Nephron progenitor cell (in vitro differentiated cells): ENCODE measurements around the gene PLA2G4C.

Source experiments
- DNase-seq: peaks from one replicate; pipeline ENCODE4 v3.0.0; 2021
- H3K27ac Mint-ChIP-seq: 2 replicates; pipeline ENCODE4 v1.8.0; 2021; ENCODE audit warnings: mild to moderate bottlenecking, moderate library complexity, mixed read lengths
- H3K27me3 Mint-ChIP-seq: 2 replicates; pipeline ENCODE4 v1.8.0; 2021; ENCODE audit warnings: mild to moderate bottlenecking, low read depth, mixed read lengths; ENCODE audit not compliant: poor library complexity
- H3K36me3 Mint-ChIP-seq: 2 replicates; pipeline ENCODE4 v1.8.0; 2021; ENCODE audit warnings: low read depth, mixed read lengths
- H3K4me1 Mint-ChIP-seq: 2 replicates; pipeline ENCODE4 v1.8.0; 2021; ENCODE audit warnings: mixed read lengths
- H3K4me3 Mint-ChIP-seq: 2 replicates; pipeline ENCODE4 v1.8.0; 2021; ENCODE audit warnings: mild to moderate bottlenecking, moderate library complexity, mixed read lengths
- H3K9me3 Mint-ChIP-seq: 2 replicates; pipeline ENCODE4 v1.8.0; 2021; ENCODE audit warnings: mild to moderate bottlenecking, moderate library complexity, mixed read lengths
- TF ChIP-seq, protein P1 (sequence below): fragments of 200-600 bp; sonication (generic); IDR thresholded peaks from 2 replicates; pipeline ENCODE4 v1.5.0; 2021; ENCODE audit warnings: antibody characterized with exemption

PLA2G4C gene

DNA sequence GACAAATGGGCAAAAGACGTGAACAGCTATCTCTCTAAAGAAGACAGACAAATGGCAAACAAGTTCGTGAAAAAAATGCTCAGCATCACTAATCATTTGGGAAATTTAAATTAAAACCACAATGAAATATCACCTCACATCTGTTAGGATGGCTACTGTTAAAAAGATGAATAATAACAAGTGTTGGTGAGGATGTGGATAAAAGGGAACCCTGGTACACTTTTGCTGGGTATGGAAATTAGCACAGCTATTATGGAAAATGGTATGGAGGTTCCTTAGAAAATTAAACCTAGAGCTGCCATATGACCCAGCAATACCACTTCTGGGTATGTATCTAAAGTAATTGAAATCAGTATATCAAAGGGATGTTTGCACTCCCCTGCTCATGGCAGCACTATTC lies 73.9 kb downstream of the PLA2G4C start:
- Mint-ChIP-seq H3K36me3 (no peaks in the 10 kb centered on the region), H3K9me3 (peaks cover 22% of the 10 kb centered on the region), H3K27ac (no peak overlapping the region), H3K4me1 (no peaks in the 10 kb centered on the region), H3K4me3 (no peak overlapping the region), H3K27me3 (peaks cover 31% of the 10 kb centered on the region)
- DNase-seq: no peak
- TF ChIP-seq, protein P1, sequence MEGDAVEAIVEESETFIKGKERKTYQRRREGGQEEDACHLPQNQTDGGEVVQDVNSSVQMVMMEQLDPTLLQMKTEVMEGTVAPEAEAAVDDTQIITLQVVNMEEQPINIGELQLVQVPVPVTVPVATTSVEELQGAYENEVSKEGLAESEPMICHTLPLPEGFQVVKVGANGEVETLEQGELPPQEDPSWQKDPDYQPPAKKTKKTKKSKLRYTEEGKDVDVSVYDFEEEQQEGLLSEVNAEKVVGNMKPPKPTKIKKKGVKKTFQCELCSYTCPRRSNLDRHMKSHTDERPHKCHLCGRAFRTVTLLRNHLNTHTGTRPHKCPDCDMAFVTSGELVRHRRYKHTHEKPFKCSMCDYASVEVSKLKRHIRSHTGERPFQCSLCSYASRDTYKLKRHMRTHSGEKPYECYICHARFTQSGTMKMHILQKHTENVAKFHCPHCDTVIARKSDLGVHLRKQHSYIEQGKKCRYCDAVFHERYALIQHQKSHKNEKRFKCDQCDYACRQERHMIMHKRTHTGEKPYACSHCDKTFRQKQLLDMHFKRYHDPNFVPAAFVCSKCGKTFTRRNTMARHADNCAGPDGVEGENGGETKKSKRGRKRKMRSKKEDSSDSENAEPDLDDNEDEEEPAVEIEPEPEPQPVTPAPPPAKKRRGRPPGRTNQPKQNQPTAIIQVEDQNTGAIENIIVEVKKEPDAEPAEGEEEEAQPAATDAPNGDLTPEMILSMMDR: no peak

DNA sequence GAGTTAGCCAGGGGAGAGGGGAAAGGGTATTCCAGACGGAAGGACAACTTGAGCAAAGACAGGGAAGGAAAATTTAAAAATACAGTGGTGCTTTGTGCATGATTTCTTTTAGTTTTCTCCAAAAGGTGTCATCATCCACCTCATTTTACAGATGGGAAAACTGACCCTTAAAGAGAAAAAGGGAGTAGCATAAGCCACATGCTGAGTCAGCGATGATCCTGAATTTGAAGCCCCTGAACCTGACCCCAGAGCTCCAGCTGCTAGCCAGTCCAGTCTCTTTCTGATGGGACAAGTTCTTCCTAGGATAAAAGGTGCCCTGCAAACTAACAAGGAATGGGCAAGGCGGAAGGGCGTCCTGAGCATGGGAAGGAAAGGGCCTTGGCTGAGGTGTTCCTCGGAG lies 77.0 kb downstream of the PLA2G4C start:
- Mint-ChIP-seq H3K4me3 (no peak overlapping the region), H3K27me3 (peaks cover 16% of the 10 kb centered on the region), H3K4me1 (no peaks in the 10 kb centered on the region), H3K27ac (no peak overlapping the region), H3K9me3 (peaks cover 16% of the 10 kb centered on the region), H3K36me3 (no peaks in the 10 kb centered on the region)
- TF ChIP-seq, protein P1: no peak
- no peak for DNase-seq

DNA sequence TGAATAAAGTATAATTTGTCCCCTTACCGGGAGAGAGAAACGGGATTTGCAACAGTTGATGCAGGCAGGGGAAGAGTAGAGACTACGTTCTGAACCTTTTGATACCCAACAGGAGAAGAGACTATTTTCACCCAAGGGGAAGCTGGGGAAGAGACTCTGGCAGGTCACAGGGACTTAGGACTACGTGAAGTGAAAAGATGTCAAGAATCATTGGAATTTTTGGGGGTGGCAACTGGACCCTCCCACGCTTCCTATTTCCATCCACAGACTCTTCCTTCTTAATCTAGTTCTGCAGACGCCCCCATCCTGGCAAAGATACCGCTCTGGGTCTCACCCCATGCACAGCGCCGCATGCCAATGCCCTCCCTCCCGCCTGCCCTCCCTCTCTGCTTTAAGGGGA lies 80.5 kb downstream of the PLA2G4C start:
- no peaks in the 10 kb centered on the region for H3K9me3 Mint-ChIP-seq
- H3K27me3 Mint-ChIP-seq: peaks cover 43% of the 10 kb centered on the region
- no peak overlapping the region for H3K27ac Mint-ChIP-seq
- no peaks in the 10 kb centered on the region for H3K4me1 Mint-ChIP-seq
- H3K4me3 Mint-ChIP-seq: no peak overlapping the region
- TF ChIP-seq, protein P1: no peak
- no peak for DNase-seq
- H3K36me3 Mint-ChIP-seq: no peaks in the 10 kb centered on the region

DNA sequence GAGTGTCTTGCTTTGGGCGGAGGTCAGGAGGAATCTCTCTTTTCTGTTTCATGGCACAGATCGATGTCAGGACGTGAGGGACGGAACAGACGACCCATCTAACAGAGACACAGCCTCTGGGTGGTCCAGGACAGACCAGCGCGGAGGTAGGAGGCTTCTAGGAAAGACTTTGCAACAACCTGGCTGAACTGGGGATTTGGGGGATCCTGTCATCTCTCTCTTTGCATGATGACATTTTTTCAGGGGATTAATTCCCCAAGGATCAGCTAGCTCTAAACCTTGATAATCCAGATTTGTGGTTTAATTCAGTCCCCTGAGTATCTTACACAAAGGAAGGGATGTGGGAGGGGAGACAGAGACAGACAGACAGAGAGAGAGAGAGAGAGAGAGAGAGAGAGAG lies 81.2 kb downstream of the PLA2G4C start:
- no peaks in the 10 kb centered on the region for H3K4me1 Mint-ChIP-seq
- no peak overlapping the region for H3K4me3 Mint-ChIP-seq
- H3K36me3 Mint-ChIP-seq: no peaks in the 10 kb centered on the region
- DNase-seq: no peak
- TF ChIP-seq, protein P1: no peak
- no peaks in the 10 kb centered on the region for H3K9me3 Mint-ChIP-seq
- H3K27me3 Mint-ChIP-seq: peaks cover 50% of the 10 kb centered on the region
- H3K27ac Mint-ChIP-seq: no peak overlapping the region

DNA sequence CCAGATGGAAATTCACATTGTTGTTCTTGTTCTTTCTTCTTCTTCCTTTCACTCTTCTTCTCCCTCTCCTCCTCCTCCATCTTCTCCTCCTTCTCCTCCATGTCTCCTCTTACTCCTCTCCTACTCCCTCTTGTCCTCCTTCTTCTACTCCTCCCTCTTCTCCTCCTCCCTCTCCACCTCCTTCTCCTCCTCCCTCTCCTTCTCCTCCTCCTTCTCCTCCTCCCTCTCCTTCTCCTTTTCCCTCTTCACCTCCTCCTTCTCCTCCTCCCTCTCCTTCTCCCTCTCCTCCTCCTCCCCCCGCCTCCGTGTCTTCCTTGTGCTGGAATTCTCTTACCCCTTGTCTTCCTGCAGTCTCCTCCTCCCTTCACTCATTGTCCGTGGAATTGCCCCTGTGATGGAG lies 85.1 kb downstream of the PLA2G4C start:
- Mint-ChIP-seq H3K36me3 (no peaks in the 10 kb centered on the region), H3K9me3 (no peaks in the 10 kb centered on the region)

DNA sequence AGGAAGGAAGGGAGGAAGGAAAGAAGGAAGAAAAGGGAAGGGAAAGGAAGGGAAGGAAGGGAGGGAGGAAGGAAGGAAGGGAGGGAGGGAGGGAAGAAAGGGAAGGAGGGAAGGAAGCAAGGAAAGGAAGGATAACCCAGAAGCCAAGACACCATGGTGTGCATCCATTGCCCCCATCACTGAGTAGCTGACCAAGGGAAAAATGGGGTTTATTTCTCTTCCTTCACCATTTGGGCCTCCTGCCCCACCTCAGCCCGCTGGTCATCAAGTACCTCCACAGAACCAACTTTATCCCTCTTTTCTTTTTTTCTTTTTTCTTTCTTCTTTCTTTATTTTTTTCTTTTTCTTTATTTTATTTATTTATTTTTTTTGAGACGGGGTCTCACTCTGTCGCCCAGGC lies 87.1 kb downstream of the PLA2G4C start:
- H3K36me3 Mint-ChIP-seq: no peaks in the 10 kb centered on the region
- DNase-seq: no peak
- no peaks in the 10 kb centered on the region for H3K9me3 Mint-ChIP-seq
- peaks cover 78% of the 10 kb centered on the region for H3K27me3 Mint-ChIP-seq
- H3K4me3 Mint-ChIP-seq: no peak overlapping the region
- H3K4me1 Mint-ChIP-seq: no peaks in the 10 kb centered on the region
- TF ChIP-seq, protein P1: no peak
- no peak overlapping the region for H3K27ac Mint-ChIP-seq

More for the DNA sequence above, 85.1 kb downstream of the PLA2G4C start:
- Mint-ChIP-seq H3K27ac (no peak overlapping the region), H3K4me3 (no peak overlapping the region), H3K4me1 (no peaks in the 10 kb centered on the region), H3K27me3 (peaks cover 78% of the 10 kb centered on the region)
- DNase-seq: no peak
- TF ChIP-seq, protein P1: no peak
